ENCODE results near the gene TGFBR3.

The TGFBR3 gene

GRCh38 chr1:91863498-91863897, 22.5 kb downstream of the TGFBR3 start:
- no peak for DNase-seq
- no peak for TF ChIP-seq CTCF (IDR thresholded peaks at IDR 0.05)
- H3K4me1 Mint-ChIP-seq = peaks cover 9% of the 10 kb centered on the region
- no peak overlapping the region for H3K4me3 Mint-ChIP-seq
- H3K27me3 Mint-ChIP-seq (ENCODE audit: low read depth, poor library complexity) = no peaks in the 10 kb centered on the region
- no peaks in the 10 kb centered on the region for H3K36me3 Mint-ChIP-seq (ENCODE audit: low read depth)
- no peak overlapping the region for H3K27ac Mint-ChIP-seq
- H3K9me3 Mint-ChIP-seq = no peaks in the 10 kb centered on the region

- no peaks in the 10 kb centered on the region for H3K36me3 Mint-ChIP-seq (ENCODE audit: low read depth)
- no peak for DNase-seq
Observed at GRCh38 chr1:91862120-91862519, 23.8 kb downstream of the TGFBR3 start.

DNA sequence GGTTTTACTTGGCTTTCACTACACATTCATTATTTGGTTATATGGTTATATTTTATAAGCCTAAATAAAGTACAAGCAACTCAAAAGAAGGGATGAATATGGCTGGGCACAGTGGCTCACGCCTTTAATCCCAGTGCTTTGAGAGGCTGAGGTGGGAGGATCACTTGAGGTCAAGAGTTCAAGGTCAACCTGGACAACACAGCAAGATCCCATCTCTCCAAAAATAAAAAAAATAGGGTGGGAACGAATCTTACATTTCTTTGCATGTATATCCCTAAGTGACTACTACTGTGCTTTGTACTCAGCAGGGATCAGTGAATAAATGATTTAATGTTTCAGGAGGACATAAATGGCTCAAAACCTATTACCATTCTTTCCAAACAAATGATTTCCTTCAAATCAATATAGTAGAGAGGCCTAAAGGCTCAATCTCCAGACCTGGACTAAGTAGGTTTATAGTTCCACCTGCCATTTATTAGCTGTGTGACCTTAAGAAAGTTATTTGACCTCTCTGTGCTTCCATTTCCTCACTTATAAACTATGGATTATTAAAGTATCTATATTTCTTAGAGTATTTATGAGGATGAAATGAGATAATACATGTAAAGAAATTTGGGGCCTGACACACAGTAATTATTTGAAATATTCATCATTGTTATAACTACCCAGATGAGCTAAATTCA, 28.3 kb downstream of the TGFBR3 start:
- H3K9me3 Mint-ChIP-seq = peaks cover 3% of the 10 kb centered on the region
- TF ChIP-seq CTCF (IDR thresholded peaks at IDR 0.05) = no peak
- H3K4me1 Mint-ChIP-seq = no peaks in the 10 kb centered on the region
- no peaks in the 10 kb centered on the region for H3K27me3 Mint-ChIP-seq (ENCODE audit: low read depth, poor library complexity)
- H3K36me3 Mint-ChIP-seq (ENCODE audit: low read depth) = no peaks in the 10 kb centered on the region
- H3K4me3 Mint-ChIP-seq = no peak overlapping the region
- no peak for DNase-seq
- H3K27ac Mint-ChIP-seq = no peak overlapping the region

More at GRCh38 chr1:91862120-91862519, 23.8 kb downstream of the TGFBR3 start:
- H3K4me1 Mint-ChIP-seq = peaks cover 5% of the 10 kb centered on the region
- no peaks in the 10 kb centered on the region for H3K27me3 Mint-ChIP-seq (ENCODE audit: low read depth, poor library complexity)
- no peaks in the 10 kb centered on the region for H3K9me3 Mint-ChIP-seq
- H3K4me3 Mint-ChIP-seq = no peak overlapping the region
- no peak for TF ChIP-seq CTCF (IDR thresholded peaks at IDR 0.05)
- H3K27ac Mint-ChIP-seq = no peak overlapping the region

DNA sequence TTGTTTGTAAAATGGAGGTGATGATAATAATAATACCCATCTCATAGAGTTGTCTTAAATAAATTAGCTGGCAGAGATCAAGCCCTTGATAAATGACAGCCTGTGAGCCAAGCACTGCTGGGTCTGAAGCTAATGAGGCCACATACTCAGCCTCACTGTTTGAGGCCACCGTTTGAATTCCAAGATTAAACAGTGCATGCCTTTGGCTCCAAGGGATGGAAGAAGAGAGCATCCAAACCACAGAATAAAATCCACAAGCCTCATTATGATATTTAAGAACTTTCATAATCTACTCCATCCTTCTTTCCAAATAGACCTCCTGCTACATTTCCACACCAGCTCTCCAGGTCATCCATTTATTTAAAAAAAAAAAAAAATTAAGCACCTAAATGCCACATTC, 29.0 kb downstream of the TGFBR3 start:
- DNase-seq = no peak
- no peak overlapping the region for H3K27ac Mint-ChIP-seq

GRCh38 chr1:91854852-91855534, 31.0 kb downstream of the TGFBR3 start:
- H3K9me3 Mint-ChIP-seq = peaks cover 3% of the 10 kb centered on the region
- DNase-seq = no peak

More for the DNA sequence above, 29.0 kb downstream of the TGFBR3 start:
- H3K4me1 Mint-ChIP-seq = no peaks in the 10 kb centered on the region
- H3K4me3 Mint-ChIP-seq = no peak overlapping the region
- H3K36me3 Mint-ChIP-seq (ENCODE audit: low read depth) = no peaks in the 10 kb centered on the region
- peaks cover 3% of the 10 kb centered on the region for H3K9me3 Mint-ChIP-seq
- no peaks in the 10 kb centered on the region for H3K27me3 Mint-ChIP-seq (ENCODE audit: low read depth, poor library complexity)
- TF ChIP-seq CTCF (IDR thresholded peaks at IDR 0.05) = no peak

More at GRCh38 chr1:91854852-91855534, 31.0 kb downstream of the TGFBR3 start:
- no peak for TF ChIP-seq CTCF (IDR thresholded peaks at IDR 0.05)
- no peaks in the 10 kb centered on the region for H3K27me3 Mint-ChIP-seq (ENCODE audit: low read depth, poor library complexity)
- H3K4me3 Mint-ChIP-seq = no peak overlapping the region
- no peak overlapping the region for H3K27ac Mint-ChIP-seq
- no peaks in the 10 kb centered on the region for H3K36me3 Mint-ChIP-seq (ENCODE audit: low read depth)
- no peaks in the 10 kb centered on the region for H3K4me1 Mint-ChIP-seq
